Measurements from ENCODE around the gene MYO9B.

DNA sequence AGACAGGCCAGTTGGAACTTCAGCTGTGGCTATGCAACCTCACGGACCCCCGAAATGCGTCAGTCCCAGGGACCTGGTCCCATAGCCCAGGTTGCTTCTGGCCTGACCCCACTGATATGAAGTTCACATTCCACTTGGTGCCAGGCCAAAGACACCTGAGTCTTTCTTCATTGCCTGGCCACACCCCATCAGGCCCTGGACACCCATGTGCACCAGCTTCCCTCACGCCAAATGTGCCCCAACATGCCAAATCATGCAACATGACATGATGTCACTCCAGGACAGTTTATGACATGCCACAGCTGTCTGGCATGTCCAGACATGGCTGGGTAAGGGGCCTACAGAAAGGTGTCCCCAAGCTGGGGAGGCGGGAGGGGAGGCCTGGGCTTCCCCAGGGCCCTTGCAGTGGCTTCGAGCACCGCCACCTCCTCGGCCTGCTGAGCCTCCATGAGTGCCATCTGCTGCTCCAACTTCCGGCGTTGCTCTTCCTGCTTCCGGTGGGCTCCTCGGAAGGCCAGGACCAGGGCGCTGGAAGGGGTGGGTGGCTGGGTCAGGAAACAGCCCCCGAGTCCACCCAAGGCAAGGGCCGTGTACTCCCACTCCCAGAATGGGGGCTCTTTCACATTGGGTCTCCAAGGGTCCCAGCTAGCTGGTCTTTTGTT, 174.4 kb downstream of the MYO9B start:
- TF ChIP-seq, protein P1, sequence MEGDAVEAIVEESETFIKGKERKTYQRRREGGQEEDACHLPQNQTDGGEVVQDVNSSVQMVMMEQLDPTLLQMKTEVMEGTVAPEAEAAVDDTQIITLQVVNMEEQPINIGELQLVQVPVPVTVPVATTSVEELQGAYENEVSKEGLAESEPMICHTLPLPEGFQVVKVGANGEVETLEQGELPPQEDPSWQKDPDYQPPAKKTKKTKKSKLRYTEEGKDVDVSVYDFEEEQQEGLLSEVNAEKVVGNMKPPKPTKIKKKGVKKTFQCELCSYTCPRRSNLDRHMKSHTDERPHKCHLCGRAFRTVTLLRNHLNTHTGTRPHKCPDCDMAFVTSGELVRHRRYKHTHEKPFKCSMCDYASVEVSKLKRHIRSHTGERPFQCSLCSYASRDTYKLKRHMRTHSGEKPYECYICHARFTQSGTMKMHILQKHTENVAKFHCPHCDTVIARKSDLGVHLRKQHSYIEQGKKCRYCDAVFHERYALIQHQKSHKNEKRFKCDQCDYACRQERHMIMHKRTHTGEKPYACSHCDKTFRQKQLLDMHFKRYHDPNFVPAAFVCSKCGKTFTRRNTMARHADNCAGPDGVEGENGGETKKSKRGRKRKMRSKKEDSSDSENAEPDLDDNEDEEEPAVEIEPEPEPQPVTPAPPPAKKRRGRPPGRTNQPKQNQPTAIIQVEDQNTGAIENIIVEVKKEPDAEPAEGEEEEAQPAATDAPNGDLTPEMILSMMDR (conservative IDR thresholded peaks at IDR 0.05; ENCODE audit: low read depth, low read length), result no peak
- TF ChIP-seq EZH2 (IDR thresholded peaks at IDR 0.05; ENCODE audit: borderline replicate concordance, low read depth, low read length, poor library complexity, severe bottlenecking), result no peak

All from A673 (cell line).